Stimulated activated naive CD8-positive, alpha-beta T cell treated with anti-CD3 and anti-CD28 coated beads, Interleukin-15, Interleukin-2, amounts not matched to agents 100 U/mL and 50 U/mL, for 24 hours (primary cell): ENCODE measurements around the gene PNKP.
A peak's percentile ranks its signal among the peaks of the same experiment; 100 is the strongest.

Experiments used
- ATAC-seq: fragments of 150-1000 bp; cut with Tn5 transposase; one replicate; pipeline ENCODE4 v1.10.0; 2021
- DNase-seq: peaks from one replicate; pipeline ENCODE4 v3.0.0; 2021

The PNKP gene

GRCh38 chr19:49818649-49819370 is 48.6 kb downstream of the PNKP start:
- ATAC-seq (no peak), DNase-seq (no peak)

- DNase-seq (peak; percentile 88), ATAC-seq (peak; percentile 77)
Measured at GRCh38 chr19:49817964-49818648, 49.3 kb downstream of the PNKP start, which contains the start of gene MED25. MED25 (plus strand) TSS chr19:49818289; CDS start chr19:49818342, 53 bp downstream.

GRCh38 chr19:49816590-49816989 is 50.8 kb downstream of the PNKP start:
- no peak for ATAC-seq
- DNase-seq, result no peak

DNA sequence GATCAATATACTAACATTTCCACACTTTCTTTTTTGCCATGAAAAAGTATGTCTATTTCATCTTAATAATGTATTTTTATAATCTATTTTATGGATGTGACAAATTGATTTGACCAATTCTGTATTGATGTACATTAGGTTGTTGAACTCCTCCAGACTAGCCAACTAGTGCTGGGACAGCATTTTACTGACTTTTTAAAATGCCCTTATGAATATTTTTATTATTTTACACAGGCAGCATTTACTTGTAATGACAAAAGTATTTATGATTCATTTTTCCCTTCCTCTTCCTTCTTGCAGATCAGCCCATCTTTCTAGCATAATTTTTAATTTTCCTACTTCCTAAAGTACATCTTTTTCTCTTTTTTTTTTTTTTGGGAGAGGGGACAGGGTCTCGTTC is 53.4 kb downstream of the PNKP start:
- DNase-seq (no peak), ATAC-seq (no peak)

DNA sequence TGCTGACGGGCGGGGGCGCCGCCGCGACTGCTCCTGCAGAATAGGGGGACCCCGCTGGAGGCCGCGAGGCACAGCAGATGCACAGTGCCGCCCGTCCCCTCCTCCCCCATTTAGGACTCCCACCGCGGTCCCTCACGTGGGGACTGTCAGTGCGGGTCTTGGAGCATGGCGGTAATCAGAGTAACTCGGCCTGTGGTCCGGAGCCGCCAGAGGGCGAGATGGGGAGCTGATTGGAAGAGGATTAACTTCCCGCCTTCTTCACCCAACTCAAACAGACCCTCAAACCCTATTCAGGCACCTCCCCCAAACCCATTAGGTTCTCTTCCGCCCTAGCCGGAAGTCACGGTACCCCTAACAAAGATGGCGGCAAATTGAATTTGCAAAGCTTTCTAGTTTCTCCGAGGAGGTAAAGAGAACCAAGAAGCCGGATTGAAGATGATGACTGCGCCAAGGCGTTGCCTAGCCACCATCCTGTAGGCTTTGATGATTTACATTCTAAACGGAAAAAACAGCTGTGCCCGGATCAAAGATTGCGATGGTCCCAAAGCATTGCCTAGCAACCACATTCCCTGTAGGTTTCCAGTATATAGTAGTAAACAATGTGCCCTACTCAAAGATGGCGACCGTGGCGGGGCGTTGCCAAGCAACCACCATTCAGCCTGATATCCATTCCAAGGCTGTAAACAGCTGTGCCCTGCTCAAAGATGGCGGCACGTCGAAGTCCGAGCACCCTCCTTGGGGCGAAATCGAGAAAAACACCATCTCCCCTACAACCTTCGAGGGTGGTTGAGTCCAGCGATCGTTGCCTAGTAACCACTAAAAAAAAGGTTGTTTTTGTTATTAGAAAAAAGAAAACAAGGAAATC is 54.1 kb downstream of the PNKP start, which contains the start of gene FUZ:
FUZ (minus strand) TSS at position 296 of the 865 bp plus-strand sequence; CDS start at position 110, 186 bp downstream.
- DNase-seq (peak; percentile 90), ATAC-seq (peak; percentile 82)

GRCh38 chr19:49812452-49812996 is 54.9 kb downstream of the PNKP start:
- no peak for DNase-seq
- ATAC-seq, result no peak

DNA sequence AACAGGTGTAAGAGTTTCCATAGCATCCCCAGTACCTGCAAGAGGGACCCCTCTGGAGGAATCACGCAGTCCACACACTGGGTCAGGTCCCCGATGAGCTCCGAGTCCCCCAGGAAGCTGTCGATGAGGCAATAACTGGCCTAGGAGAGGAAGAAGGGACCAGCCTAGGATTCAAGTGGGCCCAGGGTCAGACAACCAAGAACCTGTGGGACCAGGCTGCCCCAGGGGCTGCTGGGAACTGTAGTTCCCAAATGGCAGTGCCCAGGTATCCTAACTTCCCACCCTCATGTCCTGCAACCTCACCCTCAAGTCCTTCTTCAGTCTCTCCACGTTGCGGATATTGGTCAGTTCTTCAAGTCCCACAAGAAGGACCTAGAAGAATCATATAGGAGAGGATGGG is 56.0 kb downstream of the PNKP start:
- ATAC-seq, result no peak

More for the DNA sequence above, 56.0 kb downstream of the PNKP start:
- no peak for DNase-seq
